Measurements from ENCODE around the gene PROX1. TPM values are rescaled to one million over a fixed set of nuclear protein-coding genes. Genes with fewer than 3 reads are reported as not detected.

Gene PROX1
- polyA plus RNA-seq, 3 donors: 0.07 TPM; not detected in 2

DNA sequence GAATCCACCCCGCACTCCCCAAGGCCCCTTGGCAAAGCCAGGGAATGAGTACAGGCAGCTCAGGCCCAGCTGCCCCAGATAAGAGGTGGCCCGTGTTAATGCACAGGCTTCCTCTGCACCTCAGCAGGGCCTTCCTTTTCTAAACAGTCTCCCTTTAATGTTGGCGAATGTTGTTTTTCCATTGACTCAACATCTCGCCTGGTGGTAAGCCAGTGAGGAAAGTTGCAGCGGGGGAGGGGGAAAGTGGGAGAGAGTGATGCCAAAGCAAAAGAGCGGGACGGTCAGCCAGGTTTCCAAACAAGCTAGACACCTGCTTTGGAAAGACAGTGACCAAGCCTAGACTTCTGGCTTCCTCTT is 10.3 kb upstream of the PROX1 start:
- 41% methylated on average over 3 of the region's 7 CpGs for WGBS (ENCODE audit: insufficient coverage)
- Histone ChIP-seq H3K4me2 (replicated peaks; ENCODE audit: extremely low read depth, low read length, poor library complexity, severe bottlenecking) (no peak overlapping the region), H3K4me1 (ENCODE audit: control insufficient read depth in 1 of 2, insufficient read depth in 2 of 2, low read length in 2 of 2) (no peaks in the 10 kb centered on the region), H2AFZ (ENCODE audit: insufficient read depth, low read depth, low read length, poor library complexity, severe bottlenecking) (no peak overlapping the region), H3K9me3 (replicated peaks in 1 of 2; ENCODE audit: control insufficient read depth in 1 of 2, insufficient read depth in 1 of 2, low read length in 2 of 2) (peaks cover 7 to 32% of the 10 kb centered on the region in 2 donors), H3K27ac (ENCODE audit: low read depth in 1 of 2, low read length in 2 of 2) (no peak overlapping the region), H4K20me1 (ENCODE audit: insufficient read depth, low read length) (no peaks in the 10 kb centered on the region), H3K79me2 (ENCODE audit: insufficient read depth, low read length) (no peaks in the 10 kb centered on the region), H3K4me3 (replicated peaks in 1 of 3; ENCODE audit: low read depth in 2 of 3, low read length in 3 of 3) (no peak overlapping the region), H3K27me3 (ENCODE audit: control insufficient read depth in 2 of 2, insufficient read depth in 2 of 2, low read length in 2 of 2) (peaks cover 52 to 65% of the 10 kb centered on the region in 2 donors), H3K36me3 (replicated peaks in 1 of 2; ENCODE audit: control insufficient read depth in 1 of 2, insufficient read depth in 2 of 2, low read length in 2 of 2) (no peaks in the 10 kb centered on the region), H3K9ac (ENCODE audit: insufficient read depth, low read length, poor library complexity, severe bottlenecking) (no peak overlapping the region)
- no peak for DNase-seq
- H3K36me3 Mint-ChIP-seq: peaks cover 0 to 2% of the 10 kb centered on the region in 2 donors
- H3K4me1 Mint-ChIP-seq: no peaks in the 10 kb centered on the region
- H3K9me3 Mint-ChIP-seq: peaks cover 3 to 29% (median 24%) of the 10 kb centered on the region in 7 donors
- peak overlapping the region in 1 of 2 donors; percentile 52 for H3K4me3 Mint-ChIP-seq
- intact Hi-C loops (cut with micrococcal nuclease): no loop called here
- H3K27me3 Mint-ChIP-seq (ENCODE audit: low read depth in 3 of 3): peaks cover 53 to 66% (median 61%) of the 10 kb centered on the region in 3 donors
- H3K27ac Mint-ChIP-seq: no peak overlapping the region
- TF ChIP-seq, protein P1, sequence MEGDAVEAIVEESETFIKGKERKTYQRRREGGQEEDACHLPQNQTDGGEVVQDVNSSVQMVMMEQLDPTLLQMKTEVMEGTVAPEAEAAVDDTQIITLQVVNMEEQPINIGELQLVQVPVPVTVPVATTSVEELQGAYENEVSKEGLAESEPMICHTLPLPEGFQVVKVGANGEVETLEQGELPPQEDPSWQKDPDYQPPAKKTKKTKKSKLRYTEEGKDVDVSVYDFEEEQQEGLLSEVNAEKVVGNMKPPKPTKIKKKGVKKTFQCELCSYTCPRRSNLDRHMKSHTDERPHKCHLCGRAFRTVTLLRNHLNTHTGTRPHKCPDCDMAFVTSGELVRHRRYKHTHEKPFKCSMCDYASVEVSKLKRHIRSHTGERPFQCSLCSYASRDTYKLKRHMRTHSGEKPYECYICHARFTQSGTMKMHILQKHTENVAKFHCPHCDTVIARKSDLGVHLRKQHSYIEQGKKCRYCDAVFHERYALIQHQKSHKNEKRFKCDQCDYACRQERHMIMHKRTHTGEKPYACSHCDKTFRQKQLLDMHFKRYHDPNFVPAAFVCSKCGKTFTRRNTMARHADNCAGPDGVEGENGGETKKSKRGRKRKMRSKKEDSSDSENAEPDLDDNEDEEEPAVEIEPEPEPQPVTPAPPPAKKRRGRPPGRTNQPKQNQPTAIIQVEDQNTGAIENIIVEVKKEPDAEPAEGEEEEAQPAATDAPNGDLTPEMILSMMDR (IDR thresholded peaks at IDR 0.05): no peak

DNA sequence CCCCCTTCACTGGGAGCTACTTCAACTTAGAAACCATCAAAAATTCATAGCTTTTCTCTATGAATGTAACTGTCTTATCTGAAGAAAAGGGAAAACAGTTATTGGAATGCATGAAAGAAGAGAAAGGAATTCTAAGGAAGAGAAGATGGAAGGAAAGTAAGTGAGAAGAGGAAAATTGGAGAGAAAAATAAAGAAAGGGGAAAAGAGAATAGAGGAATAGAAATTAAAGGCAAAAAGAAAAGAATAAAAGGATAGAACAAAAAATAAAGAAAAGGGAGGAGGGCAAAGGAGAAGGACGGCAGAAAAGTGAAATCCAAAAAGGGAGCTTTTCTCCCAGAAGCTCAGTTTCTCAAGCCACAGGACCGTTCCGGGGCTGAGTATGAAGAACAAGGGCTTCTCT is 9.9 kb upstream of the PROX1 start:
- Histone ChIP-seq H3K27ac (ENCODE audit: low read depth in 1 of 2, low read length in 2 of 2) (no peak overlapping the region), H2AFZ (ENCODE audit: insufficient read depth, low read depth, low read length, poor library complexity, severe bottlenecking) (no peak overlapping the region), H4K20me1 (ENCODE audit: insufficient read depth, low read length) (no peaks in the 10 kb centered on the region), H3K4me3 (replicated peaks in 1 of 3; ENCODE audit: low read depth in 2 of 3, low read length in 3 of 3) (no peak overlapping the region), H3K36me3 (replicated peaks in 1 of 2; ENCODE audit: control insufficient read depth in 1 of 2, insufficient read depth in 2 of 2, low read length in 2 of 2) (no peaks in the 10 kb centered on the region), H3K4me1 (ENCODE audit: control insufficient read depth in 1 of 2, insufficient read depth in 2 of 2, low read length in 2 of 2) (no peaks in the 10 kb centered on the region), H3K9me3 (replicated peaks in 1 of 2; ENCODE audit: control insufficient read depth in 1 of 2, insufficient read depth in 1 of 2, low read length in 2 of 2) (peaks cover 7 to 37% of the 10 kb centered on the region in 2 donors), H3K4me2 (replicated peaks; ENCODE audit: extremely low read depth, low read length, poor library complexity, severe bottlenecking) (no peak overlapping the region), H3K9ac (ENCODE audit: insufficient read depth, low read length, poor library complexity, severe bottlenecking) (no peak overlapping the region), H3K79me2 (ENCODE audit: insufficient read depth, low read length) (no peaks in the 10 kb centered on the region), H3K27me3 (ENCODE audit: control insufficient read depth in 2 of 2, insufficient read depth in 2 of 2, low read length in 2 of 2) (peaks cover 54 to 67% of the 10 kb centered on the region in 2 donors)
- no CpG with 5 or more reads among the region's 3 CpGs for WGBS (ENCODE audit: insufficient coverage)
- intact Hi-C loops (cut with micrococcal nuclease): no loop called here
- H3K9me3 Mint-ChIP-seq: peaks cover 3 to 29% (median 24%) of the 10 kb centered on the region in 7 donors
- H3K4me3 Mint-ChIP-seq: peak overlapping the region in 1 of 2 donors; percentile 52
- peaks cover 53 to 69% (median 64%) of the 10 kb centered on the region in 3 donors for H3K27me3 Mint-ChIP-seq (ENCODE audit: low read depth in 3 of 3)
- DNase-seq: no peak
- peaks cover 0 to 2% of the 10 kb centered on the region in 2 donors for H3K36me3 Mint-ChIP-seq
- TF ChIP-seq, protein P1 (IDR thresholded peaks at IDR 0.05): no peak
- H3K4me1 Mint-ChIP-seq: no peaks in the 10 kb centered on the region
- no peak overlapping the region for H3K27ac Mint-ChIP-seq

All from CD14-positive monocyte (primary cell).